CD14-positive monocyte (primary cell): Measurements from ENCODE around the gene PEAK1. TPM values are rescaled to one million over a fixed set of nuclear protein-coding genes. Genes with fewer than 3 reads are reported as not detected.

Experiments used
- DNase-seq, 3 donors: peaks; one replicate each; pipeline ENCODE4 v3.0.0-alpha.2; 2011 to 2022
- H2AFZ ChIP-seq: 2 replicates; pipeline ENCODE4 v1.6.0; 2012; ENCODE audit warnings: mild to moderate bottlenecking, low read depth, low read length, inconsistent platforms; ENCODE audit not compliant: insufficient read depth, poor library complexity, severe bottlenecking
- H3K27ac ChIP-seq, 2 donors: 1 replicate in 1 of 2; 2 replicates in 1 of 2; pipeline ENCODE4 v1.5.1; 2012 to 2013; ENCODE audit warnings: low read length in 2 of 2, control low read depth in 1 of 2, inconsistent platforms in 1 of 2, low read depth in 1 of 2, mild to moderate bottlenecking in 1 of 2
- H3K27me3 ChIP-seq, 2 donors: one replicate each; pipeline versions ENCODE4 v1.6.0 to v1.6.1; 2011 to 2013; ENCODE audit warnings: low read length in 2 of 2; ENCODE audit not compliant: control insufficient read depth in 2 of 2, insufficient read depth in 2 of 2
- H3K36me3 ChIP-seq, 2 donors: replicated peaks in 1 of 2; 1 replicate in 1 of 2; 2 replicates in 1 of 2; pipeline versions ENCODE4 v1.5.1 to v1.6.1; 2012 to 2013; ENCODE audit warnings: low read length in 2 of 2, control low read depth in 1 of 2, inconsistent platforms in 1 of 2, mild to moderate bottlenecking in 1 of 2; ENCODE audit not compliant: insufficient read depth in 2 of 2, control insufficient read depth in 1 of 2
- H3K4me1 ChIP-seq, 2 donors: 1 replicate in 1 of 2; 2 replicates in 1 of 2; pipeline versions ENCODE4 v1.5.1 to v1.6.1; 2012 to 2013; ENCODE audit warnings: low read length in 2 of 2, control low read depth in 1 of 2, inconsistent platforms in 1 of 2, mild to moderate bottlenecking in 1 of 2, moderate library complexity in 1 of 2; ENCODE audit not compliant: insufficient read depth in 2 of 2, control insufficient read depth in 1 of 2
- H3K4me2 ChIP-seq: replicated peaks from 2 replicates; pipeline ENCODE3; 2012; ENCODE audit warnings: low read length, moderate library complexity, mild to moderate bottlenecking; ENCODE audit not compliant: poor library complexity, severe bottlenecking; ENCODE audit errors: extremely low read depth
- H3K4me3 ChIP-seq, 3 experiments: fragments of 200-600 bp in 1 of 3; sonication (generic) in 1 of 3; replicated peaks in 1 of 3; 1 replicate in 2 of 3; 2 replicates in 1 of 3; pipeline ENCODE4 v1.5.1; 2011 to 2013; ENCODE audit warnings: low read length in 3 of 3, mild to moderate bottlenecking in 3 of 3, control low read depth in 2 of 3, low read depth in 2 of 3, inconsistent platforms in 1 of 3, moderate library complexity in 1 of 3
- H3K79me2 ChIP-seq: 2 replicates; pipeline ENCODE4 v1.6.0; 2012; ENCODE audit warnings: mild to moderate bottlenecking, control low read depth, inconsistent platforms, low read length, moderate library complexity; ENCODE audit not compliant: insufficient read depth
- H3K9ac ChIP-seq: 2 replicates; pipeline ENCODE4 v1.6.0; 2017; ENCODE audit warnings: low read length, mild to moderate bottlenecking; ENCODE audit not compliant: insufficient read depth, poor library complexity, severe bottlenecking
- H3K9me3 ChIP-seq, 2 donors: replicated peaks in 1 of 2; 1 replicate in 1 of 2; 2 replicates in 1 of 2; pipeline versions ENCODE4 v1.5.1 to v1.6.1; 2012 to 2013; ENCODE audit warnings: low read length in 2 of 2, control low read depth in 1 of 2; ENCODE audit not compliant: control insufficient read depth in 1 of 2, insufficient read depth in 1 of 2
- H4K20me1 ChIP-seq: 2 replicates; pipeline ENCODE4 v1.6.0; 2012; ENCODE audit warnings: mild to moderate bottlenecking, low read length, control low read depth, moderate library complexity; ENCODE audit not compliant: insufficient read depth
- H3K27ac Mint-ChIP-seq, 7 donors: one replicate each; pipeline ENCODE4 v1.8.0; 2020; ENCODE audit warnings: mild to moderate bottlenecking in 7 of 7, mixed read lengths in 7 of 7, moderate library complexity in 6 of 7, inconsistent platforms in 2 of 7
- H3K27me3 Mint-ChIP-seq, 3 donors: one replicate each; pipeline ENCODE4 v1.8.0; 2021 to 2022; ENCODE audit warnings: low read depth in 3 of 3, mild to moderate bottlenecking in 3 of 3, mixed read lengths in 3 of 3, moderate library complexity in 3 of 3, inconsistent platforms in 1 of 3
- H3K36me3 Mint-ChIP-seq, 2 donors: one replicate each; pipeline ENCODE4 v1.8.0; 2020; ENCODE audit warnings: mixed read lengths in 2 of 2, inconsistent platforms in 1 of 2, mild to moderate bottlenecking in 1 of 2
- H3K4me1 Mint-ChIP-seq: one replicate; pipeline ENCODE4 v1.8.0; 2020; ENCODE audit warnings: mild to moderate bottlenecking, mixed read lengths
- H3K4me3 Mint-ChIP-seq, 2 donors: one replicate each; pipeline ENCODE4 v1.8.0; 2020; ENCODE audit warnings: mild to moderate bottlenecking in 2 of 2, mixed read lengths in 2 of 2, moderate library complexity in 1 of 2
- H3K9me3 Mint-ChIP-seq, 7 donors: one replicate each; pipeline ENCODE4 v1.8.0; 2020 to 2022; ENCODE audit warnings: mixed read lengths in 7 of 7, mild to moderate bottlenecking in 6 of 7, moderate library complexity in 6 of 7, inconsistent platforms in 2 of 7
- WGBS: methylation state at CpG from one replicate; pipeline ENCODE4 v1.1.5; 2013; ENCODE audit warnings: missing lambda C conversion rate; ENCODE audit not compliant: insufficient coverage; 5-methylcytosine and 5-hydroxymethylcytosine counted together
- intact Hi-C, 2 donors: fragments of 100-400 bp; cut with micrococcal nuclease; formaldehyde crosslinking; loops; one replicate each; pipeline versions ENCODE4 v1.15.0 to v1.15.1; 2023
- polyA plus RNA-seq, 3 donors: library from polyadenylated mRNA; depleted of rRNA in 1 of 3; unstranded in 2 of 3; stranded (reverse) in 1 of 3; fragments of 300-500 nt in 2 of 3; fragments of >200 nt in 1 of 3; fragmentation: Illumina TruSeq in 2 of 3; gene quantifications; 1 replicate in 2 of 3; 2 replicates in 1 of 3; pipeline ENCODE4 v1.2.3, GENCODE V29; 2012 to 2021
- TF ChIP-seq, protein P1 (sequence below): fragments of 200-600 bp; IDR thresholded peaks from one replicate; pipeline ENCODE4 v1.8.0; 2022; ENCODE audit warnings: antibody characterized with exemption, mild to moderate bottlenecking

Gene PEAK1
- polyA plus RNA-seq, 3 donors: 0.85 to 8.7 (median 1.1) TPM

DNA sequence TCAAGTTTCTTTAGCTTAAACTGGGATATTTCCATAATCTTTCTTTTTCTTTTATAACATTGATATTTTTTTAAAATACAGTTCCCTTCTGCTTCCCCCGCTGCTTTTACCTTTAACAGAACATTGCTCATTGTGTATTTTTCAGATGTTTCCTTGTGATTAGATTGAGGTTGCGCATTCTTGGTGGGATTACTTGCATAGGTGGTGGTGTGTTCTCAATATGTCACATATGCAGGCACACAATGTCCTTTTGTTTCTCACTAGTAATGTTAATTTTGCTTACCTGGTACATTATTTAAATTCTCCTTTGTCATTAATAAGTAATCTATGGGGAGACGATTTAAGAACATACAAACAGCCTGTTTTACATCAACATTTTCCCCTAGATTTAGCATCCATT lies 49.0 kb upstream of the PEAK1 start:
- no peaks in the 10 kb centered on the region for H3K27me3 Mint-ChIP-seq
- Histone ChIP-seq H3K27me3 (no peaks in the 10 kb centered on the region), H3K79me2 (no peaks in the 10 kb centered on the region), H3K36me3 (peaks cover 79 to 97% of the 10 kb centered on the region in 2 donors), H3K4me3 (no peak overlapping the region), H3K27ac (no peak overlapping the region), H3K9ac (no peak overlapping the region), H3K4me1 (no peaks in the 10 kb centered on the region), H3K4me2 (no peak overlapping the region), H4K20me1 (no peaks in the 10 kb centered on the region), H3K9me3 (no peaks in the 10 kb centered on the region), H2AFZ (no peak overlapping the region)
- DNase-seq: no peak
- intact Hi-C loops: no loop called here
- H3K9me3 Mint-ChIP-seq: no peaks in the 10 kb centered on the region
- H3K4me3 Mint-ChIP-seq: no peak overlapping the region
- TF ChIP-seq, protein P1, sequence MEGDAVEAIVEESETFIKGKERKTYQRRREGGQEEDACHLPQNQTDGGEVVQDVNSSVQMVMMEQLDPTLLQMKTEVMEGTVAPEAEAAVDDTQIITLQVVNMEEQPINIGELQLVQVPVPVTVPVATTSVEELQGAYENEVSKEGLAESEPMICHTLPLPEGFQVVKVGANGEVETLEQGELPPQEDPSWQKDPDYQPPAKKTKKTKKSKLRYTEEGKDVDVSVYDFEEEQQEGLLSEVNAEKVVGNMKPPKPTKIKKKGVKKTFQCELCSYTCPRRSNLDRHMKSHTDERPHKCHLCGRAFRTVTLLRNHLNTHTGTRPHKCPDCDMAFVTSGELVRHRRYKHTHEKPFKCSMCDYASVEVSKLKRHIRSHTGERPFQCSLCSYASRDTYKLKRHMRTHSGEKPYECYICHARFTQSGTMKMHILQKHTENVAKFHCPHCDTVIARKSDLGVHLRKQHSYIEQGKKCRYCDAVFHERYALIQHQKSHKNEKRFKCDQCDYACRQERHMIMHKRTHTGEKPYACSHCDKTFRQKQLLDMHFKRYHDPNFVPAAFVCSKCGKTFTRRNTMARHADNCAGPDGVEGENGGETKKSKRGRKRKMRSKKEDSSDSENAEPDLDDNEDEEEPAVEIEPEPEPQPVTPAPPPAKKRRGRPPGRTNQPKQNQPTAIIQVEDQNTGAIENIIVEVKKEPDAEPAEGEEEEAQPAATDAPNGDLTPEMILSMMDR: no peak
- H3K36me3 Mint-ChIP-seq: peaks cover 69 to 81% of the 10 kb centered on the region in 2 donors
- no peaks in the 10 kb centered on the region for H3K4me1 Mint-ChIP-seq
- no CpG with 5 or more reads among the region's 3 CpGs for WGBS
- H3K27ac Mint-ChIP-seq: no peak overlapping the region

- intact Hi-C loops: no loop called here
- no peaks in the 10 kb centered on the region for H3K4me1 Mint-ChIP-seq
- peaks cover 70 to 94% of the 10 kb centered on the region in 2 donors for H3K36me3 ChIP-seq
Observed at GRCh38 chr15:77466521-77466920, 46.6 kb upstream of the PEAK1 start.

More at GRCh38 chr15:77466521-77466920, 46.6 kb upstream of the PEAK1 start:
- no peak overlapping the region for H3K4me3 Mint-ChIP-seq
- DNase-seq: no peak
- H3K4me2 ChIP-seq: no peak overlapping the region
- no peak overlapping the region for H3K9ac ChIP-seq
- H3K27ac ChIP-seq: no peak overlapping the region
- H3K27me3 Mint-ChIP-seq: no peaks in the 10 kb centered on the region
- H3K9me3 Mint-ChIP-seq: no peaks in the 10 kb centered on the region
- H3K9me3 ChIP-seq: no peaks in the 10 kb centered on the region
- H2AFZ ChIP-seq: no peak overlapping the region
- TF ChIP-seq, protein P1: no peak
- H3K27me3 ChIP-seq: no peaks in the 10 kb centered on the region
- no peak overlapping the region for H3K27ac Mint-ChIP-seq
- no peaks in the 10 kb centered on the region for H4K20me1 ChIP-seq
- WGBS: no CpG with 5 or more reads among the region's 1 CpG
- no peaks in the 10 kb centered on the region for H3K79me2 ChIP-seq
- H3K36me3 Mint-ChIP-seq: peaks cover 55 to 63% of the 10 kb centered on the region in 2 donors
- no peak overlapping the region for H3K4me3 ChIP-seq
- no peaks in the 10 kb centered on the region for H3K4me1 ChIP-seq
